OCI-LY7 (cell line): Measurements from ENCODE around the gene RNF43. TPM values are rescaled to one million over a fixed set of nuclear protein-coding genes. Genes with fewer than 3 reads are reported as not detected.

Source experiments
- BruUV-seq: library from RNA; stranded (reverse); fragments of 400-500 nt; replicated peaks from 2 replicates; lab custom pipeline; 2021; lab: Mats Ljungman, UMichigan
- CTCF ChIA-PET: fragments of 300-600 bp; sonication (Branson Sonifier 250); formaldehyde crosslinking; loops from one replicate; lab custom pipeline; 2022; ENCODE audit warnings: antibody characterized with exemption; ENCODE audit not compliant: unreplicated experiment; lab: Charles Lee
- POLR2A ChIA-PET: fragments of 300-600 bp; sonication (Branson Sonifier 250); formaldehyde crosslinking; loops from one replicate; lab custom pipeline; 2022; ENCODE audit warnings: antibody characterized with exemption; lab: Charles Lee
- DNase-seq: peaks from one replicate; pipeline ENCODE4 v3.0.0-alpha.2; 2015; ENCODE audit warnings: low spot score
- H2AFZ ChIP-seq: fragments of 200-600 bp; sonication (generic), shearing (Covaris generic); 2 replicates; pipeline ENCODE4 v1.6.1; 2014; ENCODE audit warnings: mild to moderate bottlenecking, antibody characterized with exemption, low read length, moderate library complexity
- H3K27ac ChIP-seq: fragments of 200-600 bp; sonication (generic); 2 replicates; pipeline ENCODE4 v1.5.1; 2014; ENCODE audit warnings: mixed run types, low read depth, mild to moderate bottlenecking, moderate library complexity, low read length, inconsistent platforms; ENCODE audit not compliant: poor library complexity, severe bottlenecking
- H3K36me3 ChIP-seq: fragments of 200-600 bp; sonication (generic); 2 replicates; pipeline ENCODE4 v1.6.1; 2014; ENCODE audit warnings: mild to moderate bottlenecking, antibody characterized with exemption, low read length, moderate library complexity, mixed read lengths; ENCODE audit not compliant: insufficient read depth
- H3K4me1 ChIP-seq: fragments of 200-600 bp; sonication (generic); 2 replicates; pipeline ENCODE4 v1.5.1; 2014; ENCODE audit warnings: mild to moderate bottlenecking, low read length; ENCODE audit not compliant: insufficient read depth, poor library complexity, severe bottlenecking
- H3K4me2 ChIP-seq: fragments of 200-600 bp; sonication (generic); 2 replicates; pipeline ENCODE4 v1.6.1; 2014; ENCODE audit warnings: mild to moderate bottlenecking, low read length
- H3K4me3 ChIP-seq: fragments of 200-600 bp; sonication (generic); 2 replicates; pipeline ENCODE4 v1.5.1; 2014; ENCODE audit warnings: mild to moderate bottlenecking, low read depth, low read length; ENCODE audit not compliant: poor library complexity, severe bottlenecking
- H3K79me2 ChIP-seq: fragments of 200-600 bp; sonication (generic); 2 replicates; pipeline ENCODE4 v1.6.1; 2016; ENCODE audit warnings: low read depth, mild to moderate bottlenecking, low read length, moderate library complexity, mixed read lengths; ENCODE audit not compliant: insufficient read depth
- H3K9me2 ChIP-seq: fragments of 200-600 bp; sonication (generic); 2 replicates; pipeline ENCODE4 v1.6.1; 2016; ENCODE audit warnings: mild to moderate bottlenecking, low read length, mixed read lengths; ENCODE audit not compliant: insufficient read depth
- H3K9me3 ChIP-seq: fragments of 200-600 bp; sonication (generic); 2 replicates; pipeline ENCODE4 v1.6.1; 2014; ENCODE audit warnings: mild to moderate bottlenecking, mixed run types, low read length, mixed read lengths
- H4K20me1 ChIP-seq: fragments of 200-600 bp; sonication (generic); 2 replicates; pipeline ENCODE4 v1.6.1; 2014; ENCODE audit warnings: mild to moderate bottlenecking, antibody characterized with exemption, low read length, moderate library complexity, mixed read lengths; ENCODE audit not compliant: insufficient read depth
- EZH2phosphoT487 ChIP-seq: fragments of 200-600 bp; sonication (generic); IDR thresholded peaks from 2 replicates; pipeline ENCODE4 v1.6.1; 2018; ENCODE audit warnings: low read depth, borderline replicate concordance, mild to moderate bottlenecking, mixed run types, antibody characterized with exemption, low read length, moderate library complexity, mixed read lengths
- intact Hi-C: fragments of 100-400 bp; cut with micrococcal nuclease; formaldehyde crosslinking; loops from one replicate; pipeline ENCODE4 v1.10.0; 2022; ENCODE audit not compliant: unreplicated experiment
- total RNA-seq, 2 experiments: library from RNA; depleted of rRNA in 1 of 2; stranded (reverse); fragments of >200 nt in 1 of 2; shearing (Covaris generic) in 1 of 2; gene quantifications; 2 replicates each; pipeline ENCODE4 v1.2.3, GENCODE V29; 2014 to 2022
- TF ChIP-seq, protein P1 (sequence below): fragments of 200-600 bp; sonication (generic); conservative IDR thresholded peaks from 2 replicates; pipeline ENCODE4 v1.5.1; 2014; ENCODE audit warnings: mild to moderate bottlenecking, antibody characterized with exemption, low read length, moderate library complexity, mixed read lengths

RNF43 gene
- total RNA-seq, 2 experiments from 2014 or later, result 0.19 to 0.80 TPM

DNA sequence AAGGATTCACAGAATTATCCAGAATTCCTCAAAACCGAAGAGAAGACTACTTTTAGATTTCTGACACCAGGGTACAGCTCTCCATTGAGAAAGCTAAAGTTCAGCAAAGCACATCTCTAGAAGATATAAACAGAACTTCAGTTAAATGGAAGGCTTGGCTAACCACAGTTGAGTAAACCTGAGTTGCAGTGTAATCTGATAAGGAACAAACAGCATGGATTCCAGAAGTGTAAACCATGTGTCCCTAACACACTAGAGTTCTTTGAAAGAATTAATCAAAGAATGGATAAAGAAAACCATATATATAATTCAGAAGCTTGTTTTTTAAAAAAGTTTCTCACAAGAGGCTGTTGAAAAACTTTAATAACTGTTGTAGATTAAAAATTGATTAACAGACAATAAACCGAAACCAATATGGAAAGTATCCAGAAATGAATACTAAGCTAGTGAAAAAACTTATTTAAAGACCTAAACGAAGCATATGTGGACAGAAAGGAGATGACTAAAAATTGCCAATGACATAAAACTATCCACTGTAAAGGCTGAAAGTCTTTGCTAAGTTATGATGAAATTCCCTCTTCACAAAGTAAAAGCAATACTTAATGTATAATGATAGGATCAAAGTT is 4.3 kb downstream of the RNF43 start:
- intact Hi-C loops, result no loop called here
- Histone ChIP-seq H3K4me2 (no peak overlapping the region), H3K9me2 (no peaks in the 10 kb centered on the region), H3K36me3 (no peaks in the 10 kb centered on the region), H4K20me1 (no peaks in the 10 kb centered on the region), H3K9me3 (no peaks in the 10 kb centered on the region), H2AFZ (no peak overlapping the region), H3K4me1 (peaks cover 13% of the 10 kb centered on the region), H3K79me2 (no peaks in the 10 kb centered on the region), H3K27ac (no peak overlapping the region), H3K4me3 (no peak overlapping the region)
- ChIA-PET CTCF (no interaction called here), POLR2A (interaction anchor here (0.7 to 1.2 kb wide), 6 partner anchors 14 to 285 kb away, joined by 3 to 7 read pairs (median 3); no protein-coding TSS in a partner anchor)
- no peak for DNase-seq
- TF ChIP-seq, protein P1, sequence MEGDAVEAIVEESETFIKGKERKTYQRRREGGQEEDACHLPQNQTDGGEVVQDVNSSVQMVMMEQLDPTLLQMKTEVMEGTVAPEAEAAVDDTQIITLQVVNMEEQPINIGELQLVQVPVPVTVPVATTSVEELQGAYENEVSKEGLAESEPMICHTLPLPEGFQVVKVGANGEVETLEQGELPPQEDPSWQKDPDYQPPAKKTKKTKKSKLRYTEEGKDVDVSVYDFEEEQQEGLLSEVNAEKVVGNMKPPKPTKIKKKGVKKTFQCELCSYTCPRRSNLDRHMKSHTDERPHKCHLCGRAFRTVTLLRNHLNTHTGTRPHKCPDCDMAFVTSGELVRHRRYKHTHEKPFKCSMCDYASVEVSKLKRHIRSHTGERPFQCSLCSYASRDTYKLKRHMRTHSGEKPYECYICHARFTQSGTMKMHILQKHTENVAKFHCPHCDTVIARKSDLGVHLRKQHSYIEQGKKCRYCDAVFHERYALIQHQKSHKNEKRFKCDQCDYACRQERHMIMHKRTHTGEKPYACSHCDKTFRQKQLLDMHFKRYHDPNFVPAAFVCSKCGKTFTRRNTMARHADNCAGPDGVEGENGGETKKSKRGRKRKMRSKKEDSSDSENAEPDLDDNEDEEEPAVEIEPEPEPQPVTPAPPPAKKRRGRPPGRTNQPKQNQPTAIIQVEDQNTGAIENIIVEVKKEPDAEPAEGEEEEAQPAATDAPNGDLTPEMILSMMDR, result no peak
- TF ChIP-seq EZH2phosphoT487, result no peak
- BruUV-seq, result no TSS peak

DNA sequence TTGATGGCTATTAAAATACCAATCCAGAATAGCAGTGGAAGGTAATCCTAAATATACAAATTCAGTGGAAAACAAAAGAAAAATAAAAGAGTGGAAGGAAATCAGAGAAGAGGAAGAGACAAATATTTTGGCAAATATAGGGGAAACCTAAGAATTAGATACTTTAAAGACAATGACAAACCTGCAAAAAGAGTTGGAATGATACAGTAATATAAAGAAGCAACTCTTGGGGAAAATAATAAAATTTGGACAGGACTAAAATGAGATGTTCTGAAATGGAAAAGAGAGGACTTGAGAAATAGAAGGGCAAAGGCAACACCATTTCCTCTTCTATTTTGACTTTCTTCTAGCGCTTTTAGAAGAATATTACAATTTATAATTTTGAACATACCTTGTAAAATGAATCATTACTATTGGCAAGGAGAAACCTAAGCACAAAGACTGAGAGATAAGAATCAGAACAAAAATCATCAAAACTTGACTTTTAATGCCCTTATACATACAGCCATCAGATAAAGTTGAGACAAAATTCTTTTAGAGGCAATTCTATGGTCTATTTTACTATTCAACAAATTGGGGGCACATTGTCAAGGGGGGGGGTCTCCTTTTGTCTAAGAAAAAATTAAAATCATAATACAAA is 5.2 kb downstream of the RNF43 start:
- CTCF ChIA-PET, result no interaction called here

More for the DNA sequence above, 5.2 kb downstream of the RNF43 start:
- H2AFZ ChIP-seq, result no peak overlapping the region
- intact Hi-C loops, result no loop called here
- POLR2A ChIA-PET, result no interaction called here
- no peak for DNase-seq
- H4K20me1 ChIP-seq, result no peaks in the 10 kb centered on the region
- no peaks in the 10 kb centered on the region for H3K9me3 ChIP-seq
- TF ChIP-seq, protein P1, result no peak
- TF ChIP-seq EZH2phosphoT487, result no peak
- no peaks in the 10 kb centered on the region for H3K9me2 ChIP-seq
- no peaks in the 10 kb centered on the region for H3K36me3 ChIP-seq
- no TSS peak for BruUV-seq
- H3K4me2 ChIP-seq, result no peak overlapping the region
- no peak overlapping the region for H3K4me3 ChIP-seq
- peaks cover 4% of the 10 kb centered on the region for H3K4me1 ChIP-seq
- no peak overlapping the region for H3K27ac ChIP-seq
- no peaks in the 10 kb centered on the region for H3K79me2 ChIP-seq
